ENCODE measurements around the gene GPR158.

GPR158 gene

GRCh38 chr10:25616903-25617592 lies 442.2 kb downstream of the GPR158 start:
- no peak overlapping the region for H3K4me3 ChIP-seq (ENCODE audit: insufficient read depth, low read length, poor library complexity, severe bottlenecking)

GRCh38 chr10:25627606-25628005 lies 452.8 kb downstream of the GPR158 start:
- Histone ChIP-seq H3K27ac (ENCODE audit: low read depth, low read length) (no peak overlapping the region), H3K4me3 (ENCODE audit: insufficient read depth, low read length, poor library complexity, severe bottlenecking) (no peak overlapping the region), H3K27me3 (ENCODE audit: low read length) (no peaks in the 10 kb centered on the region), H3K4me2 (ENCODE audit: low read depth, low read length, poor library complexity, severe bottlenecking) (no peak overlapping the region), H3K9me2 (replicated peaks; ENCODE audit: insufficient read depth, low read length) (no peaks in the 10 kb centered on the region), H2AFZ (ENCODE audit: low read depth, low read length, severe bottlenecking) (no peak overlapping the region), H3F3A (ENCODE audit: insufficient read depth) (no peaks in the 10 kb centered on the region), H4K20me1 (ENCODE audit: low read depth, low read length) (no peaks in the 10 kb centered on the region), H3K9ac (ENCODE audit: low read length) (no peak overlapping the region), H3K9me3 (ENCODE audit: insufficient read depth, low read length) (no peaks in the 10 kb centered on the region), H3K36me3 (ENCODE audit: low read length) (no peaks in the 10 kb centered on the region), H3K79me2 (ENCODE audit: insufficient read depth, low read length) (no peaks in the 10 kb centered on the region)
- TF ChIP-seq CTCF (IDR thresholded peaks at IDR 0.05; ENCODE audit: insufficient read depth, low read length, poor library complexity, severe bottlenecking) (no peak), EZH2phosphoT487 (conservative IDR thresholded peaks at IDR 0.05; ENCODE audit: low read length) (no peak)

More at GRCh38 chr10:25616903-25617592, 442.2 kb downstream of the GPR158 start:
- no peaks in the 10 kb centered on the region for H3K27me3 ChIP-seq (ENCODE audit: low read length)
- no peaks in the 10 kb centered on the region for H3K79me2 ChIP-seq (ENCODE audit: insufficient read depth, low read length)
- no peaks in the 10 kb centered on the region for H3K9me2 ChIP-seq (replicated peaks; ENCODE audit: insufficient read depth, low read length)
- H3K36me3 ChIP-seq (ENCODE audit: low read length): no peaks in the 10 kb centered on the region
- H3K9ac ChIP-seq (ENCODE audit: low read length): no peak overlapping the region
- H4K20me1 ChIP-seq (ENCODE audit: low read depth, low read length): no peaks in the 10 kb centered on the region
- no peak overlapping the region for H2AFZ ChIP-seq (ENCODE audit: low read depth, low read length, severe bottlenecking)
- TF ChIP-seq EZH2phosphoT487 (conservative IDR thresholded peaks at IDR 0.05; ENCODE audit: low read length): no peak
- no peak for TF ChIP-seq CTCF (IDR thresholded peaks at IDR 0.05; ENCODE audit: insufficient read depth, low read length, poor library complexity, severe bottlenecking)
- no peaks in the 10 kb centered on the region for H3K9me3 ChIP-seq (ENCODE audit: insufficient read depth, low read length)
- H3K4me2 ChIP-seq (ENCODE audit: low read depth, low read length, poor library complexity, severe bottlenecking): no peak overlapping the region
- H3K27ac ChIP-seq (ENCODE audit: low read depth, low read length): no peak overlapping the region
- H3F3A ChIP-seq (ENCODE audit: insufficient read depth): no peaks in the 10 kb centered on the region

GRCh38 chr10:25629333-25629732 lies 454.5 kb downstream of the GPR158 start:
- no peaks in the 10 kb centered on the region for H3K27me3 ChIP-seq (ENCODE audit: low read length)
- no peak overlapping the region for H2AFZ ChIP-seq (ENCODE audit: low read depth, low read length, severe bottlenecking)
- no peak overlapping the region for H3K27ac ChIP-seq (ENCODE audit: low read depth, low read length)
- no peaks in the 10 kb centered on the region for H4K20me1 ChIP-seq (ENCODE audit: low read depth, low read length)
- no peaks in the 10 kb centered on the region for H3K9me3 ChIP-seq (ENCODE audit: insufficient read depth, low read length)
- H3K4me2 ChIP-seq (ENCODE audit: low read depth, low read length, poor library complexity, severe bottlenecking): no peak overlapping the region
- no peaks in the 10 kb centered on the region for H3K36me3 ChIP-seq (ENCODE audit: low read length)
- TF ChIP-seq EZH2phosphoT487 (conservative IDR thresholded peaks at IDR 0.05; ENCODE audit: low read length): no peak
- TF ChIP-seq CTCF (IDR thresholded peaks at IDR 0.05; ENCODE audit: insufficient read depth, low read length, poor library complexity, severe bottlenecking): no peak
- no peaks in the 10 kb centered on the region for H3K79me2 ChIP-seq (ENCODE audit: insufficient read depth, low read length)
- no peak overlapping the region for H3K9ac ChIP-seq (ENCODE audit: low read length)
- H3K9me2 ChIP-seq (replicated peaks; ENCODE audit: insufficient read depth, low read length): no peaks in the 10 kb centered on the region
- H3F3A ChIP-seq (ENCODE audit: insufficient read depth): no peaks in the 10 kb centered on the region
- no peak overlapping the region for H3K4me3 ChIP-seq (ENCODE audit: insufficient read depth, low read length, poor library complexity, severe bottlenecking)
